Activated B cell treated with CpG ODN at 0.5 μM for 24 hours (primary cell): ENCODE measurements around the gene CDKAL1. TPM values are rescaled to one million over a fixed set of nuclear protein-coding genes. Genes with fewer than 3 reads are reported as not detected.

Experiments used
- ATAC-seq: fragments of 200-7000 bp; cut with Tn5 transposase; one replicate; pipeline ENCODE4 v1.10.0; 2021; ENCODE audit warnings: low read depth, mild to moderate bottlenecking, moderate library complexity
- CTCF ChIA-PET: fragments of 350-600 bp; sonication (Branson Sonifier 250); formaldehyde crosslinking; loops from one replicate; lab custom pipeline; 2021; ENCODE audit warnings: antibody characterized with exemption; lab: Charles Lee
- POLR2A ChIA-PET: fragments of 350-600 bp; sonication (Branson Sonifier 250); formaldehyde crosslinking; loops from one replicate; lab custom pipeline; 2021; ENCODE audit warnings: antibody characterized with exemption; lab: Charles Lee
- DNase-seq: peaks from one replicate; pipeline ENCODE4 v3.0.0; 2022
- H3K27ac Mint-ChIP-seq: one replicate; pipeline ENCODE4 v1.8.0; 2020; ENCODE audit warnings: mixed read lengths
- H3K27me3 Mint-ChIP-seq: one replicate; pipeline ENCODE4 v1.8.0; 2021; ENCODE audit warnings: mixed read lengths
- H3K36me3 Mint-ChIP-seq: one replicate; pipeline ENCODE4 v1.8.0; 2021; ENCODE audit warnings: low read depth, mixed read lengths
- H3K4me1 Mint-ChIP-seq: one replicate; pipeline ENCODE4 v1.8.0; 2021; ENCODE audit warnings: mixed read lengths
- H3K4me3 Mint-ChIP-seq: one replicate; pipeline ENCODE4 v1.8.0; 2020; ENCODE audit warnings: mild to moderate bottlenecking, mixed read lengths
- H3K9me3 Mint-ChIP-seq: one replicate; pipeline ENCODE4 v1.8.0; 2020; ENCODE audit warnings: mixed read lengths
- CTCF ChIP-seq: fragments of 200-600 bp; IDR thresholded peaks from one replicate; pipeline ENCODE4 v1.8.0; 2022; ENCODE audit warnings: antibody characterized with exemption, mild to moderate bottlenecking
- intact Hi-C: fragments of 100-400 bp; cut with micrococcal nuclease; formaldehyde crosslinking; loops from one replicate; pipeline ENCODE4 v1.15.1; 2024
- total RNA-seq: library from RNA; stranded (reverse); gene quantifications from 2 replicates; pipeline ENCODE4 v1.2.3, GENCODE V29; 2022

CDKAL1 gene
- total RNA-seq, 1 donor from 2014 or later: 31.9 TPM

- no peak for ATAC-seq
- intact Hi-C loops: no loop called here
- no peak for DNase-seq
- Mint-ChIP-seq H3K9me3 (peaks cover 13% of the 10 kb centered on the region), H3K4me3 (no peak overlapping the region), H3K27ac (no peak overlapping the region), H3K36me3 (peaks cover 38% of the 10 kb centered on the region), H3K27me3 (no peaks in the 10 kb centered on the region), H3K4me1 (no peaks in the 10 kb centered on the region)
- ChIA-PET POLR2A (no interaction called here), CTCF (no interaction called here)
- no peak for TF ChIP-seq CTCF
Observed at GRCh38 chr6:20905377-20905776, 371.1 kb downstream of the CDKAL1 start.

- ATAC-seq (no peak), DNase-seq (no peak)
- no peak overlapping the region for H3K27ac Mint-ChIP-seq
- POLR2A ChIA-PET: no interaction called here
- peaks cover 13% of the 10 kb centered on the region for H3K9me3 Mint-ChIP-seq
- H3K4me3 Mint-ChIP-seq: no peak overlapping the region
- H3K36me3 Mint-ChIP-seq: peaks cover 32% of the 10 kb centered on the region
- no peak for TF ChIP-seq CTCF
- intact Hi-C loops: no loop called here
- H3K27me3 Mint-ChIP-seq: no peaks in the 10 kb centered on the region
- CTCF ChIA-PET: no interaction called here
- no peaks in the 10 kb centered on the region for H3K4me1 Mint-ChIP-seq
Observed at GRCh38 chr6:20906945-20907344, 372.7 kb downstream of the CDKAL1 start.

GRCh38 chr6:20907486-20908071 is 373.3 kb downstream of the CDKAL1 start:
- no peaks in the 10 kb centered on the region for H3K27me3 Mint-ChIP-seq
- no peak overlapping the region for H3K4me3 Mint-ChIP-seq
- no peaks in the 10 kb centered on the region for H3K4me1 Mint-ChIP-seq
- DNase-seq: no peak
- intact Hi-C loops: no loop called here
- peaks cover 33% of the 10 kb centered on the region for H3K36me3 Mint-ChIP-seq
- no peak for TF ChIP-seq CTCF
- no peak overlapping the region for H3K27ac Mint-ChIP-seq
- ChIA-PET POLR2A (no interaction called here), CTCF (no interaction called here)
- no peak for ATAC-seq
- peaks cover 13% of the 10 kb centered on the region for H3K9me3 Mint-ChIP-seq

- DNase-seq (no peak), ATAC-seq (no peak)
- Mint-ChIP-seq H3K36me3 (peaks cover 29% of the 10 kb centered on the region), H3K27ac (no peak overlapping the region), H3K4me1 (no peaks in the 10 kb centered on the region), H3K27me3 (no peaks in the 10 kb centered on the region), H3K9me3 (peaks cover 19% of the 10 kb centered on the region), H3K4me3 (no peak overlapping the region)
- ChIA-PET POLR2A (no interaction called here), CTCF (no interaction called here)
- TF ChIP-seq CTCF: no peak
- intact Hi-C loops: no loop called here
Observed at GRCh38 chr6:20909621-20910020, 375.4 kb downstream of the CDKAL1 start.

- H3K9me3 Mint-ChIP-seq: peaks cover 19% of the 10 kb centered on the region
- TF ChIP-seq CTCF: no peak
- ATAC-seq (no peak), DNase-seq (no peak)
- H3K36me3 Mint-ChIP-seq: peaks cover 30% of the 10 kb centered on the region
- intact Hi-C loops: no loop called here
- H3K4me1 Mint-ChIP-seq: no peaks in the 10 kb centered on the region
- no peaks in the 10 kb centered on the region for H3K27me3 Mint-ChIP-seq
- CTCF ChIA-PET: no interaction called here
- H3K4me3 Mint-ChIP-seq: no peak overlapping the region
- no peak overlapping the region for H3K27ac Mint-ChIP-seq
- POLR2A ChIA-PET: no interaction called here
Observed at GRCh38 chr6:20911712-20912111, 377.5 kb downstream of the CDKAL1 start.
